ENCODE measurements around the gene USP40.

Gene USP40

DNA sequence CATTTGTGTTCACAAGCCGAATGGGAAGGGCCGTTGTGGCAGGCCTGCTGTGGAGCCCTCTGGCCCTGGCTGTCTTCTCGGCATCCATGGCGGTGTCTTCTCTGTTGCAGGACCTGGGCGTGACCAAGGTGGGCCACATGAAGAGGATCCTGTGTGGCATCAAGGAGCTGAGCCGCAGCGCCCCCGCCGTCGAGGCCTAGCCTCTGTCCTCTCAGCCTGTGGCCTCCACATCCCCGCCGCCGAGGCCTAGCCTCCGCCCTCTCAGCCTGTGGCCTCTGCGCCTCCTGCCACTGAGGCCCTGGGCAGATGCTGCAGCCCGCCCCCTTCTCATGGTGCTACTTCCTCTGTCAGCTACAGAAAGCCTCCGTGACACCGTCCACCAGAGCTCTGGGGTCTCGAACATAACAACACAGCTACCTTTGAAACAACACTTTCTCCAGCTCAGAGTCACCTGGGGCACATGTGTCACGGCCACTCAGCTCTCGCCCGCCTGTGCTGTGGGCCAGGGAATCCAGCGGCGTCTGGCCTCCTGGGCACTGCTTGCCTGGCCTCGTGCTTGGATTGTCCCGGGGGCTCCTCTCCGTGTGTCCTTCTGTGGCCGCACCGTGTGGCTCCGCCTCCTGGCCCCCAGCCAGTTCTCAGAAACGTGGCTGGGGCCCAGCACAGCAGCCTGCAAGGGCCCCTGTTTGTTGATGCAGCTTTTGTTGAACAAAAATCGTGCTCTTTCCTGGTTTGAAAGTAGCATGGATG, 97.1 kb downstream of the USP40 start:
- Histone ChIP-seq H3K4me3 (ENCODE audit: low read depth in 1 of 2, low read length in 2 of 2) (no peak overlapping the region), H2AFZ (ENCODE audit: low read depth, low read length) (no peak overlapping the region), H3K27me3 (ENCODE audit: insufficient read depth, low read length, poor library complexity) (no peaks in the 10 kb centered on the region), H3K4me1 (ENCODE audit: insufficient read depth, low read length) (no peaks in the 10 kb centered on the region), H3K9ac (ENCODE audit: low read depth, low read length) (no peak overlapping the region), H4K20me1 (ENCODE audit: insufficient read depth, low read length) (no peaks in the 10 kb centered on the region), H3K36me3 (ENCODE audit: insufficient read depth, low read length) (peaks cover 46% of the 10 kb centered on the region), H3K4me2 (ENCODE audit: insufficient read depth, low read length) (no peak overlapping the region), H3K79me2 (ENCODE audit: insufficient read depth, low read length) (no peaks in the 10 kb centered on the region), H3K27ac (ENCODE audit: low read length) (no peak overlapping the region), H3K9me3 (ENCODE audit: insufficient read depth, low read length, severe bottlenecking) (no peaks in the 10 kb centered on the region)
- ATAC-seq (ENCODE audit: insufficient read depth, low read depth) (no peak), DNase-seq (no peak)
- TF ChIP-seq, protein P1, sequence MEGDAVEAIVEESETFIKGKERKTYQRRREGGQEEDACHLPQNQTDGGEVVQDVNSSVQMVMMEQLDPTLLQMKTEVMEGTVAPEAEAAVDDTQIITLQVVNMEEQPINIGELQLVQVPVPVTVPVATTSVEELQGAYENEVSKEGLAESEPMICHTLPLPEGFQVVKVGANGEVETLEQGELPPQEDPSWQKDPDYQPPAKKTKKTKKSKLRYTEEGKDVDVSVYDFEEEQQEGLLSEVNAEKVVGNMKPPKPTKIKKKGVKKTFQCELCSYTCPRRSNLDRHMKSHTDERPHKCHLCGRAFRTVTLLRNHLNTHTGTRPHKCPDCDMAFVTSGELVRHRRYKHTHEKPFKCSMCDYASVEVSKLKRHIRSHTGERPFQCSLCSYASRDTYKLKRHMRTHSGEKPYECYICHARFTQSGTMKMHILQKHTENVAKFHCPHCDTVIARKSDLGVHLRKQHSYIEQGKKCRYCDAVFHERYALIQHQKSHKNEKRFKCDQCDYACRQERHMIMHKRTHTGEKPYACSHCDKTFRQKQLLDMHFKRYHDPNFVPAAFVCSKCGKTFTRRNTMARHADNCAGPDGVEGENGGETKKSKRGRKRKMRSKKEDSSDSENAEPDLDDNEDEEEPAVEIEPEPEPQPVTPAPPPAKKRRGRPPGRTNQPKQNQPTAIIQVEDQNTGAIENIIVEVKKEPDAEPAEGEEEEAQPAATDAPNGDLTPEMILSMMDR (IDR thresholded peaks at IDR 0.05; ENCODE audit: borderline replicate concordance, extremely low read depth, low read length, poor library complexity, severe bottlenecking) = no peak
- no peak for TF ChIP-seq EZH2 (IDR thresholded peaks at IDR 0.05; ENCODE audit: borderline replicate concordance, low read depth, low read length, severe bottlenecking)

DNA sequence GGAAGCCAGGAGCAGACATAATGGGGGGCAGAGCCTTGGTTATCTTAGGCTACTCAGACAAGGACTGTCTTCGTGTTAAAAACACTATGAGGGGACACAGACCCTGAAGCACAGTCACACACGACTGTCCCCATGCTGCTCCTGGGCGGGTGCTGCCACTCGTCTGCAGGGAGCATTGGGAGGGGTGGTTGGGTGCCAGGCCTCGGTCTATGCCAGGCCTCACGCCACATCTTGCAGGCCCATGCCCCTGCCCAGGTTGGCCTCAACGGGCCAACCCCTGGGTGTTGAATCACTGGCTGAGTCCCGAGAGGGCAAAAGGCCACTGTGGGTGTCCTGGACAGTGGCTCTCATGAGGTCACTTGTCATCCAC, 97.9 kb downstream of the USP40 start:
- H3K4me1 ChIP-seq (ENCODE audit: insufficient read depth, low read length) = no peaks in the 10 kb centered on the region
- DNase-seq (no peak), ATAC-seq (ENCODE audit: insufficient read depth, low read depth) (no peak)
- H3K9me3 ChIP-seq (ENCODE audit: insufficient read depth, low read length, severe bottlenecking) = no peaks in the 10 kb centered on the region
- no peaks in the 10 kb centered on the region for H4K20me1 ChIP-seq (ENCODE audit: insufficient read depth, low read length)
- H3K4me2 ChIP-seq (ENCODE audit: insufficient read depth, low read length) = no peak overlapping the region
- H3K79me2 ChIP-seq (ENCODE audit: insufficient read depth, low read length) = no peaks in the 10 kb centered on the region
- TF ChIP-seq, protein P1 (IDR thresholded peaks at IDR 0.05; ENCODE audit: borderline replicate concordance, extremely low read depth, low read length, poor library complexity, severe bottlenecking) = no peak
- no peak for TF ChIP-seq EZH2 (IDR thresholded peaks at IDR 0.05; ENCODE audit: borderline replicate concordance, low read depth, low read length, severe bottlenecking)
- peaks cover 53% of the 10 kb centered on the region for H3K36me3 ChIP-seq (ENCODE audit: insufficient read depth, low read length)
- no peak overlapping the region for H3K27ac ChIP-seq (ENCODE audit: low read length)
- no peaks in the 10 kb centered on the region for H3K27me3 ChIP-seq (ENCODE audit: insufficient read depth, low read length, poor library complexity)
- H3K9ac ChIP-seq (ENCODE audit: low read depth, low read length) = no peak overlapping the region
- H2AFZ ChIP-seq (ENCODE audit: low read depth, low read length) = no peak overlapping the region
- H3K4me3 ChIP-seq (ENCODE audit: low read depth in 1 of 2, low read length in 2 of 2) = no peak overlapping the region

DNA sequence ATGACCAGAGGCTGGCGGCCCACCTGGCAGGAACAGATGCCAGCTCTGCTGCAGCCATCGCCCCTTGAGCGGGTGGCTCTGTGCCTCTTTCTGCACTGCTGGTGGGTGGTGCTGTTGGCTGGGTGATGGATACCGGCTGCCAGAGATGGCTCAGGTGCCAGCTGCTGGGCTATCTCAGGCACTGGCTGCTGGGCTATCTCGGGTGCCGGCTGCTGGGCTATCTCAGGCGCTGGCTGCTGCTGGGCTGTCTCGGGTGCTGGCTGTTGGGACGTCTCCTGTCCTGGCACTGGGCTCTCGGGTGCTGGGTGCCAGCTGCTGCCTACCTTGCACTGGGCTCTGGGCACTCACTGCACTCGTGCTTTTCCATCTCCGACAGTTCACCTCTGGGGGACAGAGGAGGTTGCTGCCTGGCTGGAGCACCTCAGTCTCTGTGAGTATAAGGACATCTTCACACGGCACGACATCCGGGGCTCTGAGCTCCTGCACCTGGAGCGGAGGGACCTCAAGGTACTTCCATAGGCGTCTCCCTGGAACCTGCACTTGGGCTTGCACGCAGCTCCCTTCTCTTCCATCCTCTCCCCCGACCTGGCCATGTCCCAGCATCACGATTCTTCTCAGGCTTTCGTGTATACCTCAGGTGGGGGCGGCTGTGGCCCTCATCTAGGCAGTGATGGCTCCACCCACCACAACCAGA, 98.4 kb downstream of the USP40 start:
- DNase-seq (no peak), ATAC-seq (ENCODE audit: insufficient read depth, low read depth) (no peak)
- TF ChIP-seq, protein P1 (IDR thresholded peaks at IDR 0.05; ENCODE audit: borderline replicate concordance, extremely low read depth, low read length, poor library complexity, severe bottlenecking) = no peak
- TF ChIP-seq EZH2 (IDR thresholded peaks at IDR 0.05; ENCODE audit: borderline replicate concordance, low read depth, low read length, severe bottlenecking) = no peak
- peaks cover 58% of the 10 kb centered on the region for H3K36me3 ChIP-seq (ENCODE audit: insufficient read depth, low read length)
- no peaks in the 10 kb centered on the region for H3K9me3 ChIP-seq (ENCODE audit: insufficient read depth, low read length, severe bottlenecking)
- no peak overlapping the region for H3K9ac ChIP-seq (ENCODE audit: low read depth, low read length)
- no peaks in the 10 kb centered on the region for H3K4me1 ChIP-seq (ENCODE audit: insufficient read depth, low read length)
- H3K4me3 ChIP-seq (ENCODE audit: low read depth in 1 of 2, low read length in 2 of 2) = no peak overlapping the region
- H3K27ac ChIP-seq (ENCODE audit: low read length) = no peak overlapping the region
- no peak overlapping the region for H3K4me2 ChIP-seq (ENCODE audit: insufficient read depth, low read length)
- no peaks in the 10 kb centered on the region for H3K27me3 ChIP-seq (ENCODE audit: insufficient read depth, low read length, poor library complexity)
- no peak overlapping the region for H2AFZ ChIP-seq (ENCODE audit: low read depth, low read length)
- no peaks in the 10 kb centered on the region for H4K20me1 ChIP-seq (ENCODE audit: insufficient read depth, low read length)
- no peaks in the 10 kb centered on the region for H3K79me2 ChIP-seq (ENCODE audit: insufficient read depth, low read length)
